ENCODE results near the gene LRFN4.

GRCh38 chr11:66880496-66881450, 23.9 kb downstream of the LRFN4 start:
- TF ChIP-seq, protein P1, sequence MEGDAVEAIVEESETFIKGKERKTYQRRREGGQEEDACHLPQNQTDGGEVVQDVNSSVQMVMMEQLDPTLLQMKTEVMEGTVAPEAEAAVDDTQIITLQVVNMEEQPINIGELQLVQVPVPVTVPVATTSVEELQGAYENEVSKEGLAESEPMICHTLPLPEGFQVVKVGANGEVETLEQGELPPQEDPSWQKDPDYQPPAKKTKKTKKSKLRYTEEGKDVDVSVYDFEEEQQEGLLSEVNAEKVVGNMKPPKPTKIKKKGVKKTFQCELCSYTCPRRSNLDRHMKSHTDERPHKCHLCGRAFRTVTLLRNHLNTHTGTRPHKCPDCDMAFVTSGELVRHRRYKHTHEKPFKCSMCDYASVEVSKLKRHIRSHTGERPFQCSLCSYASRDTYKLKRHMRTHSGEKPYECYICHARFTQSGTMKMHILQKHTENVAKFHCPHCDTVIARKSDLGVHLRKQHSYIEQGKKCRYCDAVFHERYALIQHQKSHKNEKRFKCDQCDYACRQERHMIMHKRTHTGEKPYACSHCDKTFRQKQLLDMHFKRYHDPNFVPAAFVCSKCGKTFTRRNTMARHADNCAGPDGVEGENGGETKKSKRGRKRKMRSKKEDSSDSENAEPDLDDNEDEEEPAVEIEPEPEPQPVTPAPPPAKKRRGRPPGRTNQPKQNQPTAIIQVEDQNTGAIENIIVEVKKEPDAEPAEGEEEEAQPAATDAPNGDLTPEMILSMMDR (conservative IDR thresholded peaks at IDR 0.05; ENCODE audit: low read length), result no peak
- TF ChIP-seq EZH2phosphoT487 (IDR thresholded peaks at IDR 0.05; ENCODE audit: borderline replicate concordance, low read depth, low read length), result no peak

Data from OCI-LY7 (cell line).